ENCODE results near the gene RNF10. TPM values are rescaled to one million over a fixed set of nuclear protein-coding genes. Genes with fewer than 3 reads are reported as not detected.
A peak's percentile ranks its signal among the peaks of the same experiment; 100 is the strongest.

RNF10 gene
- polyA plus RNA-seq, 12 donors: 124 to 271 (median 165) TPM; not detected in 1

DNA sequence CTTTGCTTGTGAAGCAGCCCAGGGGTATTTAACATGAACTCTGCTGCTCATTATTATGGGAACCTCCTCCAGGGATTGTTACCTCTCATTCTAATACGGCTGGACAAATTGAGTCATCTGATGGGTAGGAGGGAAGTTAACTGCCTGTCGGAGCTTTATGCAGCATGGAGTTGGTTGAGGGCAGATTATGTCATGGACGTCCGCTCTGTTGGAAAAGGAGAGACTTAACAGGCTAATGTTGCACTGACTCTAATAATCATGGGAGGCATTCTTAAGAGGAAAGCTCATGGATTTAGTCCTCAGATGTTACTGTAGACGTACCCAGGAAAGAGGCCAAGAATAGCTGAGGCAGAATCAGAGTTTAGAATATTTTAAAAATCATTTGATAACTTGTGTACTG, 37.1 kb downstream of the RNF10 start:
- no peak for DNase-seq

DNA sequence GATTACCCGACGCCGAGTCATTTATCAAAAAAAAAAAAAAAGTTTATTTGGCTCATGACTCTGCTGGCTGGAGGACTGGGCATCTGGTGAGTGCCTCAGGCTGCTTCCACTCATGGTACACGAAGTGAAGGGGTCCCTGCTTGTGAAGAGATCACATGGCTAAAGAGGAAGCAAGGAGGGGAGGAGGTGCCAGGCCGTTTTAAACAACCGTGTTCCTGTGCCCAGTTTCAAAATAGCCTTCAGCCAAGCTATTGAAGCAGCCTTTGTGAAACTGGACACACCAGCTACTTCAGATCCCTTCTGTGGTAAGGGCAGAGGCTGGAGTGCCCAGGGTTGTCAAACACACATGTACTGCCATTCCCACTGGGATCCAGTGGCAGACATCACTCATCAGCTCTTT, 39.4 kb downstream of the RNF10 start:
- DNase-seq: no peak

DNA sequence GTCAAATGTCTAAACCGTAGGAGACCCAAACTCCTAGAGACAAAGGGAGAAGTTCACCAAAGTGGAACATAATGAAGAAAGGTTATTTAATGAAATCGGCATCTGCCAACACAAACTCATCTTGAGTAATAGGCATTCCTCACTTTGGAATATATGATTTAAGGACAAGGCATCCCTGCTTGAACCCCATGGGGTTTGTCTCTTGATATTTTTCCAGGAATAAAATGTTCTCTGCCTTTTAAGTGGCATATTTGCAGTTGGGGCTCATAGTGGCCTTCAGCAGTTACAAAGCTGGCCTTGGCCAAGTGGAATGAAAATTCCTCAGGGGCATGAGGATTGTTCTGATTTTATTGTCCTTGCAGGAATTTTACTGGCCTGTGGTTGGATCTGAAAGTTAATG, 40.0 kb downstream of the RNF10 start:
- DNase-seq: no peak

DNA sequence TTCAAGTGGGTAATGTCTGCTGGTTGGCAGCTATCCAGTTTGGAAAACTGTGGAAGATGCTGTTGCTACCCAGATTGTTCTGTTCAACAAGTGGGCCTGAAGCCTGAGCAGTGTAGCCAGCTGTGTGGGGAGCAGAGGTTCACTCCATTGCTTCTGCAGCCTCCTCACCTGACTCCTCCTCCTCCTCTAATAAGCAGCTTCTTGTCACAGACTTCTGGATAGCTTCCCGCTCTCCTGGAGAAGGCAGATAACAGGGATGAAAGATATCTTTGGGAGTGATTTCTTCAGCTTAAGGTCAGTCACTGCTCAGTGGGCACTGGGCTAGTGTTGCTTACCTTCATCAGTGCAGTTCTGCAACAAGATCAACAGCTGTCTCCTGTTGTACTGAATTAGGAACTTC, 45.0 kb downstream of the RNF10 start:
- no peak for DNase-seq

DNA sequence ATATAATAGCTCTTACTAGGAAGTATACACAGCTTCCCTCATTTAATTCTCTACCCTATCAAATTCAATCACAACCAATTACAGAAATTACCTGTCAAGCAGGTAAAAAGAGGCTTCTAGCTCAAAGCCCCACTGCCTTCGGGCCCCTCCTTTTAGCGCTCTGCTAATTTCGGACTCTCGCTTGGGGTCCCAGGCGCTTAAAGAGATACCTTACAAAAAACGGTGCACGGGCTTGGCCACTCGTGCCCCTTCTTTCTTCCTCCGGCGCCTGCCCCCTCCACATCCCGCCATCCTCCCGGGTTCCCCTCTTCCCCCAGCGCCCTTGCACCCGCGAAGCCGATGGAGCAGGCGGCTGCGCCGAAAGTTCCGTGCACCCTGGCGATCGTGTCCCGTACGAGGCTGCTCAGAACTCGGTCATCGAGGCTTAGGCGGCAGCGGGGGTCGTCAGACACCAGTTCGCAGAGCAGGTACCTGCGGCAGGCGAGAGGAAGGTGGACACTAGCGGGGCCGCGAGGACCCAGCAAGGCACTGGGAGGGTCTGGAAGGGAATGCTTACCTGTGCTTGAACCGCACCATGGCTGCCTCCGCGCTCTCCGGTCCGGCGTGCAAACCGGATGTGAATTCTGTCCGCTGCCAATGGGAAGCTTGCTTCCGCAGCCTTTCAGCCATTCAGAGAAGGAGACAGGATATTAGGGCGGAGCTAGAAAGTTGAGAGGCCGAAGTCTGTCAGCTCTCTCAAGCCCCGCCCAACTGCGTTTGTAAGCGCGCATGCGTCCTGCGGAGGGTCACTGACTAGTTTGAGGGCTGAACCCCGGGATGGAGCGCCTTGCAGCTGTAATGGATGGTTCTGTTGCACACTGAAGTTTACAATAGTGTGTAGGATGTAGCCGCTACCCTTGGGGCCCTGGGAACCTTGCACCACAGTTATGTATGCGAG, 46.9 kb downstream of the RNF10 start, which contains the start of gene POP5:
Gene POP5 (minus strand): TSS at position 616 of the 937 bp plus-strand sequence. CDS start 40 bp downstream, at position 576.
- peak; percentile 98 for DNase-seq

DNA sequence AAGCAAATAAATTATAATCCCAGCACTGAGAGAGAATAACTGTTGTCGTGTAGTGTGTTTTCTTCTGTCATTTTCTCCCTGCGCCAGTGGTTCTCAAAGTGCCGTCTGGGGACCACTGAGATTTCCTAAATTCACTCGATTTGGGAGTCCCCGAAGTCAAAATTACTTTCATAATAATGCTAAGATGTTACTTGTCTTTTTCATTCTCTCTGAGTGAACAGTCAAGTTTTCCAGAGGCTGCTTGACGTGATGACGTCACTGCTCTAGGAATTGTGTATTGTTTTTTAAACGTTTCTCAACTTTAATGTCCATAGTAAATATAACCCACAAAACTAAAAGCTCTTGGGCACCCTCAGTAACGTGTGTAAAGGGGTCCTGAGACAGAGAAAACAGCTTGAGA, 47.8 kb downstream of the RNF10 start:
- no peak for DNase-seq

DNA sequence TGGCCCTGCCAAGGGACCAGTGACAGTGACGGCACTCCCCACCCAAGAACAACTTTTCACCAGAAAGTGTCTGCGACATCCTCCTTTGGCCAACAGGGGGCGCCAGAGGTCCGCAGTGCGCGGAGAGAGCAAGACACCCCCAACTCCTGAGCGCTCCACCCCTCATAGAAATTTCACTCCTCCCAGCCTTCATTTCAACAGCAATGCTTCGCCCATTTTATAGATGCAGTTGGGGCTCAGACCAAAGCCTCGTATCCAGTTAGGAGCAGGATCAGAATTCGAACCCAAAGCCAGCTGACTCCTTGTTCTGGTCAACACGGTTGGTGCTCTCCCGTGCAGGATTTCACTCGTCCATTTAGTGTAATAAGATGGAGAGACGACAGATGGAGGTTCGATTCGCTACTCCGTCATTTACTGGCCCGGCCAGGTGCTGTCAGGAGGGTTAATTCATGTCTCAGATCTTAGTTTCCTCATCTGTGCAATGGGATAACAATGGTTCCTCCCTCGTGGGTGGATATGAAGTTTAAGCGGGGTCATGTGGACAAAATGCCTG, 49.4 kb downstream of the RNF10 start:
- DNase-seq: peak; percentile 70

DNA sequence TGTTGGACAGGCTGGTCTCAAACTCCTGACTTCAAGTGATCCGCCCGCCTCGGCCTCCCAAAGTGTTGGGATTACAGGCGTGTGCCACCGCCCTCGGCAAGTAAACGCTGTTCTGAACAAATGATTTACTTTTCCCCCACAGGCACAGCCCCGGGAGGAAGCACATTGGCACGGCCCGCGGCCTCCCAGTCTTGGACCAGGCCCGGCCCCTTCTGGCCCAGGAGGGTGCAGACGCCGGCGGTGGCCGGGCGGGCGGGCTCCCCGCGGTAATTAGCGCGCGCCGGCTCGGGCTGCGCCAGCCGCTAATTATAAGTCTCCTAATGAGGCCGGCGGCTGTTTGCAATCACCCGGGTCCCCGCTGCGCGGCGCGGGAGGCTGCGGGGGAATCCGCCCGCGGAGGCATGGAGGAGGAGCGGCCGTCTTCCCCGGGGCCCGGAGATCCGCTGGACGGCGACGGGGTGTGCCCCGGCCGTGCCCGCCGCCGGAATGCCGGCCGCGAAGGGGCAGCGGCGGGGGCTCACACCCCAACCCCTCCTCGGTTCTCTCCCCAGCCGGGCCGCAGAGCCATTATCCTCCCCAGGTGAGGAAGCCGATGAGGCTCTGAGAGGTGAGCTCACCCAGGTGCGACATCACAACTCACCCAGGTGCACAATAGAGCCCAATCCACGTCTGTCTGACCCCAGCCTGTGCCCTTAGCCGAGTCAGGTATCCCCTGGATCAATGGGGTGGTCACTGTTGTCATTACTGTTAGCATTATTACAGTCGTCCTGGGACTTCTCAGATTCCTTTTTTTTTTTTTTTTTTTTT, 50.4 kb downstream of the RNF10 start:
- DNase-seq: no peak

DNA sequence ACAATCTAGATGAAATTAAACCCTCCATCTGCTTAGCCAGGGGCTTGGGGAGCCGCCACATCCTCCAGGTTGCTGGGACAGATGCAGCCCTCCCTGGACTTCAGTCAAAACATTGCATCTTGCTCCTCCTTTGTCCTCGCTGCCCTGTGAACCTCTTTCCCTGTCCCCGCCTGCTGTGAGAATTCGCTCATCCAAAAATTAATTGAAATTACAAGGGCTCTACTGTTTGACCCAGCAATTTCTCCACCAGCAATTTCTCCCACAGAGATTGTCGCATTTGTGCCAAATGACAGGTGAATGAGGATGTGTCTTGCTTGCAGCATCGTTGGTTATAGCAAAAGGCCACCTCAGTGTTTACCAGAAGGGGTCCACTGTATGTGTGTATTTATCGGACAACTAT, 52.0 kb downstream of the RNF10 start:
- DNase-seq: no peak

DNA sequence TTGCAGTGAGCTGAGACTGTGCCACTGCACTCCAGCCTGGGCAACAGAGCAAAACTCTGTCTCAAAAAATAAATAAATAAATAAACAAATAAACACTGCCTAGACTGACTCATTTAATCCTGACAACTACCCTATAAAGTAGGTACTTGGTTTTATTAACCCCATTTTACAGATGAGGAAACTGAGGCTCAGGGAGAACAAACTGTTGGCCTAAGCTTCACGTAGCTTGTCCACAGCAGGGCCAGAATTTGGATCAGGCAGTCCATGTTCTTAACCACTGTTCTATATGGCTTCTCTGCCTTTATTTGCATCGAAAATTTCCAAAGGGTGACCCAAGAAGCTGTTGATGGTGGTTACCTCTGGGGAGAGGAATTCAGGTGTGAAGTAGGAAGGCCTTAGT, 52.7 kb downstream of the RNF10 start:
- DNase-seq: no peak

DNA sequence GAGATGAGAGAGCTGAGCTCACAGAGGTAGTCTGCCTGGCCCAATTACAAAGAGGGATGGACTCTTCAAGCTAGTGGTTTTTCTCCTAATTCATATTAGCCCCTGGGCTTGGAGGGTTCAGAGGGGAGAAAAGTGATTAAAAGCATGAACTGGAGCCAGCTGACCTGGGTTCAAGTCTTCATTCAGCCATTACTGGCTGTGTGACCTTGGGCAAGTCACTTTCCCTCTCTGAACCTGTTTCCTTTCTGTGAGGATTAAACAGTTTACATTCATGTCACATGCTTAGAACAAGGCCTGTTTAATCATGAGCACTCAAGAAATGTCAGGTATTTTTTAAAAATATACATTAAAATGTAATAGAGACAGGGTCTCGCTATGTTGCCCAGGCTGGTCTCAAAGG, 54.2 kb downstream of the RNF10 start:
- no peak for DNase-seq

DNA sequence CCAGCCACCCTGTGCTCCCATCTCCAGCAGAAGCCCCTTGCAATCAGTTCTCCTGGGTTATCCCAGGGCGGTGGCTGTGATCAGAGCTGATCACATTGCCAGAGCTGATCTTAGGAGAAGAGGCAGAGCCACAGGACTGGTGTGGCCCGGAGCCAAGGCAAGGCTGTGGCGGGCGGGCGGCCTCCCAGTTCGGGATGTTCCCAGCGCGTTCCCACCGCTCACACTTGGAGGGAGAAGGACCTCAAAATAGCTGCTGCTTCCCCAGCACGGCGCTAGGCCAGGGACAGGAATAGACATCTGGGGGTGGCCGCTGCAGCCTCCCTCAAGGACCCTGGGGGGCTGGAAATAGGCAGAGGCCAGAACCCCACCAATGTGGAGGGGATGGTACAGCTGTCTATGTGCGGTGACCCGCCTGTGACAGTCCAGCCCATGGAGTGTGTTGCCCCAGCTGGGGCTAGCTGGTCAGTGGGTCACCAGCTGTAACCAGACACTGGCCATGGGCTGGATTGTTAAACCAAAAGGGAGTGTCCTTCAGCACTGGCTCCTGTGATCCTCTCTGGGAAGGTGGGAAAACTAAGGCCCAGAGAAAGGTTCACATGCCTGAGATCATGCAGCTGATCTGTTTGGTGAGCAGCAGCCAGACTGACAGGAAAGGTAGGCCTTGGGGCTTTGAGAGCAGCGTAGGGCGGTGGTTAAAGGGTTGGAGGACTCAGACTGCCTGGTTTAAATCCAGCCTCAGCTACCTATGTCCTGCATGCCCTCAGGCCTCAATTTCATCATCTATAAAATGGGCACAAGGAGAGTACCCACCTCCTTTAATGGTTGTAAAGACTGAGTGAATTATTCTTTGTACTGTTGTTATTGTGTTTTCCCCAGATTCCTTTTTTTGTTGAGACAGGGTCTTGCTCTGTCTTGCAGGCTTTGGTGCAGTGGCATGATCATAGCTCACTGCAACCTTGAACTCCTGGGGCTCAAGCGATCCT, 55.1 kb downstream of the RNF10 start:
- DNase-seq: no peak

DNA sequence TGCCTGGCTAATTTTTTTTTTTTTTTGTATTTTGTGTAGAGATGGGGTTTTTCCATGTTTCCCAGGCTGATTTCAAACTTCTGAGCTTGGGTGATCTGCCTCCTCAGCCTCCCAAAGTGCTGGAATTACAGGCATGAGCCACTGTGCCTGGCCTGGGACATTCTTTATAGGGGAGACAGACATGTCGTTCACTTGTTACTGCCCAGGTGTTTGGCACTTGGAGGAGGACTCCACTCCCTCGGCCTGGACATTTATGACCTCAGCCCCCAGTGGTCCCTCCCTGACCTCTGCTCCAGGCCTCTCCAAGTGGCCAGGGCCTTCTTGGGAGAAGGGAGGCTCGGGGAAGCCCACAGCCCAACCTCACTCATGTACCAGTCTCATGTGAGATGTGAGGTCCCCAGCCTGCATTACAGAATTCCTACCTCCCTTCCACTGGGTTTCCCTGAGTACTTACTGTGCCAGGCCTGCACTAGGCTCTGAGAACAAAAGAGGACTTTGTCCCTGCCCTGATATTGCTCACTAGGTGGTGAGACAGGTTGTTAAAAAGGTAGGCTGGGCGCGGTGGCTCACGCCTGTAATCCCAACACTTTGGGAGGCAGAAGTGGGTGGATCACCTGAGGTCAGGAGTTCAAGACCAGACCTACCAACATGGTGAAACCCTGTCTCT, 56.7 kb downstream of the RNF10 start:
- no peak for DNase-seq

DNA sequence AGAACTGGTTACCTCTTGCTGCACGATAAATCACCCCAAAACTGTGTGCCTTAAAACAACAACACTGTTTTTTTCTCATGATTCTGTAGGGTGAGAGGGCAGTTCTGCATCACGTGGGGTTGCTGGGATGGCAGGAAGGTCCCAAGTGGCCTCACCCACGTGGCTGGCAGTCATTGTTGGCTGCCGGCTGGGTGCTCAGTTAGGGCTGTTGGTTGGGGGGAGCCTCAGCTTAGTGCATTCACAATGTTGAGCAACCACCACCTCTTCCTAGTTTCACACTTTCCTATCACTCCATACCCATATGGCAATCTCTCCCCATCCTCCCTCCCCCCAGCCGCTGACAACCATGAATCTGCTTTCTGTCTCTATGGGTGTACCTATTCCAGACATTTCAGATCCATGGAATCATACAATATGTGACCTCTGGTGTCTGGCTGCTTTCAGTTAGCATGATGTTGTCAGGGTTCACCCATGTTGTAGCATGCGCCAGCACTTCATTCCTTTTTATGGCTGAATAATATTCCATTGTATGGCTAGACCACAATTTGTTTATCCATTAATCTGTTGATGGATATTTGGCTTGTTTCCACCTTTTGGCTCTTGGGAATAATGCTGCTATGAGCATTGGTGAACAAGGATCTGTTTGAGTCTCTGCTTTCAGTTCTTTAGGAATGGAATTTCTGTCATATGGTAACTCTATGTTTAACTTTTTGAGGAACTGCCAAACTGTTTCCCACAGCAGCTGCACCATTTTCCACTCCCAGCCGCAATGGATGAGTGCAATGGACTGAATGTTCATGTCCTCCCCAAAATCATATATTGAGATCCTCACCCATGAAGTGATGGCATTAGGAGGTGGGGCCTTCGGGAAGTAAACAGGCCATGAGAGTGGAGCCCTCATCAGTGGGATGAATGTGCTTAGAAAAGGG, 58.2 kb downstream of the RNF10 start:
- DNase-seq: no peak

DNA sequence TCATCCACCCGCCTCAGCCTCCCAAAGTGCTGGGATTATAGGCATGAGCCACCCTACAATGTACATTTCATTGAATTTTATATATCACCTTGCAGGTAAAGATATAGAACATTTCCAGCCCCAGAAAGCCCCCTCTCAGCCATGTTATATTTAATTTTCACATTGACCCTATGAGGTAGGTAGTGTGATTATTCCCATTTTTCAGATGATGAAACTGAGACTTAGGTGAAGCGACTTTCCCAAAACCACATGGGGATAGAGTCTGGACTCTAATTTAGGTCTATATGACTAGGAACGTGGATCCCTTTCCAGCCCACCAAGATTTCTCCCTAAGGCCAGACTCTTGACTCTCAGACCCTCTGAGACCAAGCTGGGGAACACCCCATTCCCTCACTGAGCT, 62.7 kb downstream of the RNF10 start:
- no peak for DNase-seq

DNA sequence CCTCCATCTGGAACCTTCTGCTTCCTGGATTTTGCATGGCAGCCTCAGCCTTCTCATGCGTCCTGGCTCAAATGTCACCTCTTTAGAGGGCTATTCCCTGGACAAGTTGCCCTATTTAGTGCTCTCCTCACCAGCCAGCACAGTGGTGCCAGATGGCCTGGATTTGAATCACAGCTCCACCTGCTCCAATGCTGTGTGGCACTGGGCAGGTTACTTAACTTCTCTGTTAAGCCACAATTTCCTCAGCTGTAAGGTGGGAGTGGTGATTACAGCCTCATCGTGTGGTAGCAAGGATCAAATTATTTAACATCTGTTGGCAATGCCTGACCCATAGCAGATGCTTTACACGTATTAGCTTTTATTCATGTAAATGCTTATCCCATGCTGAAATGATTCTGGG, 63.7 kb downstream of the RNF10 start:
- DNase-seq: no peak

DNA sequence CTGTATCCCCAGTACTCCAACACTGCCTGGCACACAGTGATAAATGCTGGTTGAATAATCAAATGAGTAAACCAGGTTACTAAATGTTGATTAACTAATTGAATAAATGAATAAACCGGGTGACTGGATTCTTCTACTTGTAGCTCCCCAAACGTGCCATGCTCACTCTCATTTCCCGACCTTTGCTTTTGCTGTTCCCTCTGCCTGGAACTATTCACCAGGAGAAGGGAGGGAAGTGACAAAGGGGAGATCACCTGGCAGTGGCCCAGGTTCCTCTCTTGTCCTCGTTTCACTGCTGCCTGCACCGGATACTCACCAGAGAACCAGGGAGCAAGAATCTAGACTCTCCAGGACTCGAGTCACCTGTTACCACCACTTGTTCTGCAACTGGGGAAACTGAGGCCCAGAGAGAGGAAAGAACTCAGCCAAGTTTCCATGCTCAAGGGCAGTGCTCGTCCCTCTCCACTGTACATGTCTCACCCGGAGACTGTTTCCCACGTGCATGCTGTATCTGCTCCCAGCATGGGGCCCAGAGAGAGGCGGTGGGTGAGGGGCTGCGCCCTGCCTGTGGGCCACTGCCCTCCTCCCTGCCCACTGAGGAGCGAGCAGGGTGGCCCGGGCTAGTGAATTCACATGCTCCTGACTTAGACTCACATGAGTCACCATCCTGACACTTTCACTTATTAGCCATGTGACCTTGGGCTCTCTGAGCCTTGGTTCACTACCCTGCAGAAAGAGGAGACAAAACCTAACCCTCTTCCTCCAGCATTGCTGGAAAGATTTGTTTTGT, 64.7 kb downstream of the RNF10 start:
- no peak for DNase-seq

DNA sequence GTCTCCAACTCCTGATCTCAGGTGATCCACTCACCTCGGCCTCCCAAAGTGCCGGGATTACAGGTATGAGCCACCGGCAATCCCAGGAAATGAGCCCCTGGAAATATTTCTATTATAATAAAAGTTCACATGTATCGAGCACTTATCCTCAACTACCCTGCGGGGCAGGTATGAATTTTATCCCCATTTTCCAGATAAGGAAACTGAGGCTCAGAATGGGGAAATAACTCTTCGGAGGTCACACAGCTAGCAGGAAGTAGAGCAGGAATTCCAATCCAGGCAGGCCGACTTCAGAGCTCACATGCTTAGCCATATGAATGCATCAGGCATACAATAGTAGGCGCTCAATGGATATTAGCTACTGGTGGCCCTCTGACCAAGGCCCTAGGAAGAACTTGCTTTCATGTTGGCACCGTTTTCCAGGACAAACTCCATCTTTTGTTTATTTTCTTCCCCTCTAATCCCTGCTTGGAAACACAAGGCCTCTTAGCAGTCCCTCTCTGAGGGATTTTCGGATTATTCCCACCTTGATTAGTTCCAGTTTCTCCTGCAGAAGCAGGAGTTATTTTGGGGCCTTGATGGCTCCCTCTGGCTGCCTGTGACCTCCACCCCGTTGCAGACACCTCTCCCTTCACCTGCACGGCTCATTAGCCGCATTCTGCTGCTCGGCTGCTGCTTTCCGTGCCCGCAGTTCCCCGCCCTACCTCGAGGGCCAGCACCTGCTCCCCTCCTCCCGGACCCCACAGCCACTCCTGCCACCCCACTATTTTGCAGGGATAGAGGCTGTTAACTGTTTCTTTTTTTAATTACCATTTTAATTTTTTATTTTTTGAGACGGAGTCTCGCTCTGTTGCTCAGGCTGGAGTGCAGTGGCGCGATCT, 65.8 kb downstream of the RNF10 start:
- DNase-seq: no peak

Data from muscle of arm (tissue), 12 donors.